Measurements from ENCODE around the gene NKAIN1.

DNA sequence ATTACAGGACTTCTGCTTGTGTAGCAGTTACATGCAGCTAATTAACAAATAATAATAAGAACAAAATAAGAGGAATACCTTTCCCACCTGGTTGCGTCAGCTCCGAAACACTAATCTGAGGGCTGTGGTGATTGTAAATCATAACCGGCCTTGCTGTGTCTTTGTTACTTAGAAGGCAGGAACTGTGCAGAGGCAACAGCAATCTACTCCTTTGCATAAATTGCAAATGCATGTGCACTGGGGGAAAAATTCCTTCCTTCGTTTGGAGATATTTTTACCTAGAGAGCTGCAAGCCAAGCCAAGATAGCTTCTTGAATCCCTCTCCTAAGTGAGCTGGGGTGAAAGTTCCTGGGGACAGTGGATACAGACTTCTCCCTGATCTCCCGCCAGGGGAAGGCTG, 46.0 kb downstream of the NKAIN1 start:
- TF ChIP-seq POLR2A (IDR thresholded peaks at IDR 0.05), result no peak
- TF ChIP-seq, protein P1, sequence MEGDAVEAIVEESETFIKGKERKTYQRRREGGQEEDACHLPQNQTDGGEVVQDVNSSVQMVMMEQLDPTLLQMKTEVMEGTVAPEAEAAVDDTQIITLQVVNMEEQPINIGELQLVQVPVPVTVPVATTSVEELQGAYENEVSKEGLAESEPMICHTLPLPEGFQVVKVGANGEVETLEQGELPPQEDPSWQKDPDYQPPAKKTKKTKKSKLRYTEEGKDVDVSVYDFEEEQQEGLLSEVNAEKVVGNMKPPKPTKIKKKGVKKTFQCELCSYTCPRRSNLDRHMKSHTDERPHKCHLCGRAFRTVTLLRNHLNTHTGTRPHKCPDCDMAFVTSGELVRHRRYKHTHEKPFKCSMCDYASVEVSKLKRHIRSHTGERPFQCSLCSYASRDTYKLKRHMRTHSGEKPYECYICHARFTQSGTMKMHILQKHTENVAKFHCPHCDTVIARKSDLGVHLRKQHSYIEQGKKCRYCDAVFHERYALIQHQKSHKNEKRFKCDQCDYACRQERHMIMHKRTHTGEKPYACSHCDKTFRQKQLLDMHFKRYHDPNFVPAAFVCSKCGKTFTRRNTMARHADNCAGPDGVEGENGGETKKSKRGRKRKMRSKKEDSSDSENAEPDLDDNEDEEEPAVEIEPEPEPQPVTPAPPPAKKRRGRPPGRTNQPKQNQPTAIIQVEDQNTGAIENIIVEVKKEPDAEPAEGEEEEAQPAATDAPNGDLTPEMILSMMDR (IDR thresholded peaks at IDR 0.05), result no peak
